GM12878 (cell line): ENCODE data around the gene BCL2L12. TPM values are rescaled to one million over a fixed set of nuclear protein-coding genes. Genes with fewer than 3 reads are reported as not detected.

Experiments
- ATAC-seq: fragments of 200-7000 bp; cut with Tn5 transposase; 3 replicates; pipeline ENCODE4 v1.9.1; 2020; ENCODE audit warnings: mild to moderate bottlenecking, moderate library complexity
- BruUV-seq: library from RNA; stranded (reverse); fragments of 400-500 nt; replicated peaks from 2 replicates; lab custom pipeline; 2021; lab: Mats Ljungman, UMichigan
- CTCF ChIA-PET: fragments of 300-600 bp; sonication (Branson Sonifier 250); formaldehyde crosslinking; extraction: SDS; loops from one replicate; lab custom pipeline; 2021; ENCODE audit warnings: inconsistent platforms; lab: Yijun Ruan, JAX
- POLR2A ChIA-PET: fragments of 350-600 bp; formaldehyde crosslinking; extraction: SDS; loops from one replicate; lab custom pipeline; 2021; ENCODE audit warnings: inconsistent platforms; lab: Charles Lee
- RAD21 ChIA-PET: fragments of 300-600 bp; sonication (Branson Sonifier 250); formaldehyde crosslinking; loops from one replicate; lab custom pipeline; 2023; ENCODE audit warnings: antibody characterized with exemption; ENCODE audit not compliant: unreplicated experiment; lab: Charles Lee
- SMC1A ChIA-PET: fragments of 300-600 bp; sonication (Branson Sonifier 250); formaldehyde crosslinking; loops from one replicate; lab custom pipeline; 2023; ENCODE audit not compliant: unreplicated experiment, uncharacterized antibody; lab: Charles Lee
- DNase-seq: peaks from one replicate; pipeline ENCODE4 v3.0.0-alpha.2; 2011; ENCODE audit warnings: low read depth, low spot score
- FAIRE-seq: peaks from 3 replicates; lab custom pipeline; 2011; peaks lifted over from hg19 to GRCh38; lab: Jason Lieb, UNC
- H2AFZ ChIP-seq: 2 replicates; pipeline ENCODE4 v1.6.0; 2011; ENCODE audit warnings: low read depth, low read length, control low read depth; ENCODE audit not compliant: control insufficient read depth
- H3K27ac ChIP-seq: 2 replicates; pipeline ENCODE4 v1.5.1; 2011; ENCODE audit warnings: control low read depth; ENCODE audit not compliant: control insufficient read depth, insufficient read depth
- H3K27me3 ChIP-seq, 2 experiments: replicated peaks in 1 of 2; 2 replicates each; pipeline versions ENCODE4 v1.6.0 to v1.6.1; 2011; ENCODE audit warnings: low read length in 1 of 2; ENCODE audit not compliant: control insufficient read depth in 2 of 2, insufficient read depth in 2 of 2
- H3K36me3 ChIP-seq, 2 experiments: 2 replicates each; pipeline ENCODE4 v1.5.1; 2011; ENCODE audit warnings: low read length in 1 of 2; ENCODE audit not compliant: control insufficient read depth in 2 of 2, insufficient read depth in 2 of 2
- H3K4me1 ChIP-seq: 2 replicates; pipeline ENCODE4 v1.6.1; 2011; ENCODE audit warnings: mild to moderate bottlenecking, low read length, moderate library complexity, mixed read lengths; ENCODE audit not compliant: control insufficient read depth, insufficient read depth
- H3K4me2 ChIP-seq: 2 replicates; pipeline ENCODE4 v1.6.0; 2011; ENCODE audit warnings: control low read depth; ENCODE audit not compliant: control insufficient read depth, insufficient read depth
- H3K4me3 ChIP-seq: fragments of 200-600 bp; sonication (generic); 2 replicates; pipeline ENCODE4 v1.5.1; 2016
- H3K79me2 ChIP-seq: 2 replicates; pipeline ENCODE4 v1.6.0; 2011; ENCODE audit warnings: low read length; ENCODE audit not compliant: control insufficient read depth, insufficient read depth
- H3K9ac ChIP-seq: 2 replicates; pipeline ENCODE4 v1.8.0; 2011; ENCODE audit warnings: low read length, control low read depth, mixed read lengths; ENCODE audit not compliant: control insufficient read depth, insufficient read depth
- H3K9me3 ChIP-seq: replicated peaks from 3 replicates; pipeline ENCODE4 v1.5.1; 2011; ENCODE audit warnings: mild to moderate bottlenecking, low read length; ENCODE audit not compliant: control insufficient read depth, insufficient read depth
- H4K20me1 ChIP-seq: 2 replicates; pipeline ENCODE4 v1.6.0; 2011; ENCODE audit not compliant: control insufficient read depth, insufficient read depth
- EP300 ChIP-seq, 2 experiments: fragments of 150-350 bp in 1 of 2; IDR thresholded peaks; 2 replicates each; pipeline ENCODE4 v1.6.1; 2011 to 2012; ENCODE audit warnings: low read depth in 2 of 2, low read length in 2 of 2, borderline replicate concordance in 1 of 2, improper control_type of control experiment in 1 of 2, inconsistent platforms in 1 of 2; ENCODE audit not compliant: control insufficient read depth in 1 of 2
- HDAC6 ChIP-seq: fragments of 200-600 bp; sonication (generic); IDR thresholded peaks from one replicate; pipeline ENCODE4 v1.8.0; 2017; ENCODE audit warnings: antibody characterized with exemption; ENCODE audit not compliant: unreplicated experiment
- POLR2AphosphoS2 ChIP-seq: IDR thresholded peaks from 2 replicates; pipeline ENCODE4 v1.6.1; 2011; ENCODE audit warnings: low read depth, mild to moderate bottlenecking, low read length, improper control_type of control experiment, moderate library complexity
- RAD51 ChIP-seq: fragments of 450-650 bp; IDR thresholded peaks from 2 replicates; pipeline ENCODE4 v1.6.1; 2016; ENCODE audit warnings: moderate library complexity, mild to moderate bottlenecking, inconsistent platforms
- SUPT20H ChIP-seq: IDR thresholded peaks from 2 replicates; pipeline ENCODE4 v1.6.1; 2011; ENCODE audit warnings: low read depth, mild to moderate bottlenecking, low read length, moderate library complexity, borderline replicate concordance; ENCODE audit not compliant: control insufficient read depth
- SUZ12 ChIP-seq: fragments of 200-600 bp; sonication (generic); IDR thresholded peaks from one replicate; pipeline ENCODE4 v1.6.1; 2018; ENCODE audit warnings: antibody characterized with exemption, mild to moderate bottlenecking; ENCODE audit not compliant: unreplicated experiment
- WGBS: methylation state at CpG from one replicate; pipeline ENCODE4 v1.1.6; 2016; ENCODE audit warnings: low lambda C conversion rate; ENCODE audit not compliant: insufficient replicate concordance, insufficient coverage; ENCODE audit errors: missing lambda C conversion rate; 5-methylcytosine and 5-hydroxymethylcytosine counted together
- in situ Hi-C: fragments of 300-500 bp; cut with MboI; formaldehyde crosslinking; loops from 9 replicates; pipeline ENCODE4 v1.14.3; 2018; ENCODE audit warnings: mixed read lengths
- intact Hi-C: fragments of 100-400 bp; cut with micrococcal nuclease; formaldehyde crosslinking; loops from one replicate; pipeline ENCODE4 v1.14.2; 2022; ENCODE audit not compliant: unreplicated experiment
- polyA plus RNA-seq, 11 experiments: library from polyadenylated mRNA; depleted of rRNA in 4 of 11; unstranded in 6 of 11; stranded (reverse) in 5 of 11; fragments of >200 nt; fragmentation: Nextera tagmentation in 4 of 11; fragmentation: Illumina TruSeq in 1 of 11; extraction: Ambion mirVana in 4 of 11; extraction: Trizol in 1 of 11; gene quantifications; 1 replicate in 1 of 11; 2 replicates in 10 of 11; pipeline versions ENCODE4 v1.2.1 to v1.2.3, GENCODE V29; 2011 to 2016; ENCODE audit warnings: inconsistent platforms in 2 of 11, missing spikeins in 2 of 11, low read depth in 1 of 11
- total RNA-seq, 4 experiments: library from RNA; depleted of rRNA in 3 of 4; stranded (reverse); fragments of >200 nt in 3 of 4; fragmentation: Illumina TruSeq in 1 of 4; extraction: Trizol in 1 of 4; gene quantifications; 2 replicates each; pipeline versions ENCODE4 v1.2.1 to v1.2.3, GENCODE V29; 2013 to 2021
- TF ChIP-seq, protein P1 (sequence below): fragments of 450-650 bp; IDR thresholded peaks from 2 replicates; pipeline ENCODE4 v1.6.1; 2017; ENCODE audit warnings: mild to moderate bottlenecking, moderate library complexity
- TF ChIP-seq, protein P2 (sequence below): fragments of 450-650 bp; IDR thresholded peaks from 2 replicates; pipeline ENCODE4 v1.6.1; 2017; ENCODE audit warnings: antibody characterized with exemption, mild to moderate bottlenecking, moderate library complexity

BCL2L12 gene
- total and polyA plus RNA-seq, 10 of the 15 experiments (the other 5 are each of a cell fraction or from before 2014, with no cell fraction given) = 1.8 to 143 (median 50.4) TPM

DNA sequence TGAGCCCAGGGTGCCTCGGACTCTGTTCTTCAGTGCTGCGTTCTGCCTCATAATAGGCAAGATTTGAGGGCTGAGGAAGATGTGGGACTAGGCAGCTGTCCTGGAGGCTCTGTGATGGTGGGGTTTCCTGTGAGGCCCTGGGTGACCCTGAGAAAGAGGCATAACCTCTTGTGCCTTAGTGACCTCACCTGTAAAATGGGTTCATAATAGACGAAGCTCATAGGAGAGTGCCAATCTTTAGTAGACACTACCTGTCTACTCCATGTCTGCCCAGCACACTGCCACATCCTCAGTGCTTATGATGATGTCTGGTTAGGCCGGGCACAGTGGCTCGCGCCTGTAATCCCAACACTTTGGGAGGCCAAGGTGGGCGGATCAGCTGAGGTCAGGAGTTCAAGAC, 49.2 kb upstream of the BCL2L12 start:
- no TSS peak for BruUV-seq
- no peak for ATAC-seq
- H3K4me3 ChIP-seq = no peak overlapping the region
- no peak for DNase-seq
- FAIRE-seq = no peak
- H4K20me1 ChIP-seq = no peaks in the 10 kb centered on the region
- no peak overlapping the region for H2AFZ ChIP-seq
- no peaks in the 10 kb centered on the region for H3K79me2 ChIP-seq
- H3K36me3 ChIP-seq = peaks cover 18 to 19% of the 10 kb centered on the region in 2 experiments
- POLR2A ChIA-PET = interaction anchor here (0.7 kb wide), 1 partner anchor 97 kb away, joined by 3 read pairs; no protein-coding TSS in a partner anchor
- RAD21 ChIA-PET = no interaction called here
- CTCF ChIA-PET = interaction anchor here (1.3 to 1.6 kb wide), 2 partner anchors 15 to 65 kb away, joined by 3 to 4 read pairs; no protein-coding TSS in a partner anchor
- SMC1A ChIA-PET = no interaction called here
- no peaks in the 10 kb centered on the region for H3K27me3 ChIP-seq
- no peaks in the 10 kb centered on the region; the same call in 2 of the 3 replicates for H3K9me3 ChIP-seq
- in situ Hi-C loops = no loop called here
- H3K9ac ChIP-seq = no peak overlapping the region
- no peak for TF ChIP-seq POLR2AphosphoS2
- no peak for TF ChIP-seq HDAC6
- no peak for TF ChIP-seq RAD51
- no peak for TF ChIP-seq SUPT20H
- TF ChIP-seq, all 136 proteins: peak for 0
- H3K4me1 ChIP-seq = no peaks in the 10 kb centered on the region; the same call in 1 of the 2 replicates
- H3K27ac ChIP-seq = no peak overlapping the region
- 88% methylated on average over 7 of the region's 7 CpGs for WGBS
- no peak overlapping the region for H3K4me2 ChIP-seq
- intact Hi-C loops = no loop called here

DNA sequence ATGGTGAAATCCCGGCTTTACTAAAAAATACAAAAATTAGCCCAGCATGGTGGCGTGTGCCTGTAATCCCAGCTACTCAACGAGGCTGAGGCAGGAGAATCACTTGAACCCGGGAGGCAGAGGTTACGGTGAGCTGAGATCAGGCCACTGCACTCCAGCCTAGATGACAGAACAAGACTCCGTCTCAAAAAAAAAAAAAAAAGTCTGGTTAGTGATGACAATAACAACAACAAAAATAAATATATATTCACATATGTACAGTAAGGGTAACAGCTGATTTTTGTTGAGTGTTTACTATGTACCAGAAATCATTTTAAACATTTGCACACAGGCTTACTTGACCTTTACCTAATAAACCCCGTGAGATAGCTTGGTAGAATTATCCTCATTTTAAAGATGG, 48.8 kb upstream of the BCL2L12 start:
- H3K79me2 ChIP-seq = no peaks in the 10 kb centered on the region
- BruUV-seq = no TSS peak
- ATAC-seq = no peak
- H2AFZ ChIP-seq = no peak overlapping the region
- FAIRE-seq = no peak
- H3K4me2 ChIP-seq = no peak overlapping the region
- H3K9me3 ChIP-seq = no peaks in the 10 kb centered on the region; the same call in 2 of the 3 replicates
- H3K27ac ChIP-seq = no peak overlapping the region
- no peaks in the 10 kb centered on the region; the same call in 1 of the 2 replicates for H3K4me1 ChIP-seq
- 98% methylated on average over 7 of the region's 7 CpGs for WGBS
- CTCF ChIA-PET = interaction anchor here (1.3 to 1.6 kb wide), 2 partner anchors 15 to 64 kb away, joined by 3 to 4 read pairs; no protein-coding TSS in a partner anchor
- in situ Hi-C loops (no loop called here), intact Hi-C loops (no loop called here)
- H3K4me3 ChIP-seq = no peak overlapping the region
- H3K9ac ChIP-seq = no peak overlapping the region
- no peaks in the 10 kb centered on the region for H3K27me3 ChIP-seq
- peaks cover 18 to 21% of the 10 kb centered on the region in 2 experiments for H3K36me3 ChIP-seq
- DNase-seq = no peak
- RAD21 ChIA-PET = no interaction called here
- H4K20me1 ChIP-seq = no peaks in the 10 kb centered on the region
- TF ChIP-seq EP300 (IDR thresholded peaks at IDR 0.05; ENCODE audit: borderline replicate concordance in 1 of 2, control insufficient read depth in 1 of 2, low read depth in 2 of 2, low read length in 2 of 2) (no peak), SUZ12 (no peak)
- TF ChIP-seq, protein P1, sequence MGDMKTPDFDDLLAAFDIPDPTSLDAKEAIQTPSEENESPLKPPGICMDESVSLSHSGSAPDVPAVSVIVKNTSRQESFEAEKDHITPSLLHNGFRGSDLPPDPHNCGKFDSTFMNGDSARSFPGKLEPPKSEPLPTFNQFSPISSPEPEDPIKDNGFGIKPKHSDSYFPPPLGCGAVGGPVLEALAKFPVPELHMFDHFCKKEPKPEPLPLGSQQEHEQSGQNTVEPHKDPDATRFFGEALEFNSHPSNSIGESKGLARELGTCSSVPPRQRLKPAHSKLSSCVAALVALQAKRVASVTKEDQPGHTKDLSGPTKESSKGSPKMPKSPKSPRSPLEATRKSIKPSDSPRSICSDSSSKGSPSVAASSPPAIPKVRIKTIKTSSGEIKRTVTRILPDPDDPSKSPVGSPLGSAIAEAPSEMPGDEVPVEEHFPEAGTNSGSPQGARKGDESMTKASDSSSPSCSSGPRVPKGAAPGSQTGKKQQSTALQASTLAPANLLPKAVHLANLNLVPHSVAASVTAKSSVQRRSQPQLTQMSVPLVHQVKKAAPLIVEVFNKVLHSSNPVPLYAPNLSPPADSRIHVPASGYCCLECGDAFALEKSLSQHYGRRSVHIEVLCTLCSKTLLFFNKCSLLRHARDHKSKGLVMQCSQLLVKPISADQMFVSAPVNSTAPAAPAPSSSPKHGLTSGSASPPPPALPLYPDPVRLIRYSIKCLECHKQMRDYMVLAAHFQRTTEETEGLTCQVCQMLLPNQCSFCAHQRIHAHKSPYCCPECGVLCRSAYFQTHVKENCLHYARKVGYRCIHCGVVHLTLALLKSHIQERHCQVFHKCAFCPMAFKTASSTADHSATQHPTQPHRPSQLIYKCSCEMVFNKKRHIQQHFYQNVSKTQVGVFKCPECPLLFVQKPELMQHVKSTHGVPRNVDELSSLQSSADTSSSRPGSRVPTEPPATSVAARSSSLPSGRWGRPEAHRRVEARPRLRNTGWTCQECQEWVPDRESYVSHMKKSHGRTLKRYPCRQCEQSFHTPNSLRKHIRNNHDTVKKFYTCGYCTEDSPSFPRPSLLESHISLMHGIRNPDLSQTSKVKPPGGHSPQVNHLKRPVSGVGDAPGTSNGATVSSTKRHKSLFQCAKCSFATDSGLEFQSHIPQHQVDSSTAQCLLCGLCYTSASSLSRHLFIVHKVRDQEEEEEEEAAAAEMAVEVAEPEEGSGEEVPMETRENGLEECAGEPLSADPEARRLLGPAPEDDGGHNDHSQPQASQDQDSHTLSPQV = no peak
- TF ChIP-seq, protein P2, sequence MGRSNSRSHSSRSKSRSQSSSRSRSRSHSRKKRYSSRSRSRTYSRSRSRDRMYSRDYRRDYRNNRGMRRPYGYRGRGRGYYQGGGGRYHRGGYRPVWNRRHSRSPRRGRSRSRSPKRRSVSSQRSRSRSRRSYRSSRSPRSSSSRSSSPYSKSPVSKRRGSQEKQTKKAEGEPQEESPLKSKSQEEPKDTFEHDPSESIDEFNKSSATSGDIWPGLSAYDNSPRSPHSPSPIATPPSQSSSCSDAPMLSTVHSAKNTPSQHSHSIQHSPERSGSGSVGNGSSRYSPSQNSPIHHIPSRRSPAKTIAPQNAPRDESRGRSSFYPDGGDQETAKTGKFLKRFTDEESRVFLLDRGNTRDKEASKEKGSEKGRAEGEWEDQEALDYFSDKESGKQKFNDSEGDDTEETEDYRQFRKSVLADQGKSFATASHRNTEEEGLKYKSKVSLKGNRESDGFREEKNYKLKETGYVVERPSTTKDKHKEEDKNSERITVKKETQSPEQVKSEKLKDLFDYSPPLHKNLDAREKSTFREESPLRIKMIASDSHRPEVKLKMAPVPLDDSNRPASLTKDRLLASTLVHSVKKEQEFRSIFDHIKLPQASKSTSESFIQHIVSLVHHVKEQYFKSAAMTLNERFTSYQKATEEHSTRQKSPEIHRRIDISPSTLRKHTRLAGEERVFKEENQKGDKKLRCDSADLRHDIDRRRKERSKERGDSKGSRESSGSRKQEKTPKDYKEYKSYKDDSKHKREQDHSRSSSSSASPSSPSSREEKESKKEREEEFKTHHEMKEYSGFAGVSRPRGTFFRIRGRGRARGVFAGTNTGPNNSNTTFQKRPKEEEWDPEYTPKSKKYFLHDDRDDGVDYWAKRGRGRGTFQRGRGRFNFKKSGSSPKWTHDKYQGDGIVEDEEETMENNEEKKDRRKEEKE = no peak
- SMC1A ChIA-PET = no interaction called here
- POLR2A ChIA-PET = interaction anchor here (0.6 to 0.7 kb wide), 3 partner anchors 97 to 277 kb away, joined by 3 to 7 read pairs (median 5); no protein-coding TSS in a partner anchor
